H1 (cell line): ENCODE data around the gene PRKCZ. TPM values are rescaled to one million over a fixed set of nuclear protein-coding genes. Genes with fewer than 3 reads are reported as not detected.
A peak's percentile ranks its signal among the peaks of the same experiment; 100 is the strongest.

Experiments
- CEBPB ChIP-seq: IDR thresholded peaks from 2 replicates; pipeline ENCODE4 v1.6.1; 2012; ENCODE audit warnings: low read depth, low read length
- CTBP2 ChIP-seq: IDR thresholded peaks from 2 replicates; pipeline ENCODE4 v1.7.0; 2011; ENCODE audit warnings: borderline replicate concordance, mild to moderate bottlenecking, moderate library complexity, mixed read lengths, low read length; ENCODE audit not compliant: insufficient read depth, insufficient read length
- E2F6 ChIP-seq: IDR thresholded peaks from 2 replicates; pipeline ENCODE4 v1.6.1; 2012; ENCODE audit warnings: inconsistent platforms
- GTF2F1 ChIP-seq: IDR thresholded peaks from 2 replicates; pipeline ENCODE4 v1.6.1; 2012; ENCODE audit warnings: low read depth, low read length, improper control_type of control experiment, borderline replicate concordance
- JUND ChIP-seq: IDR thresholded peaks from 2 replicates; pipeline ENCODE4 v1.6.1; 2011; ENCODE audit warnings: mild to moderate bottlenecking, improper control_type of control experiment, low read length
- KDM5A ChIP-seq: fragments of 200-600 bp; IDR thresholded peaks from 2 replicates; pipeline ENCODE4 v1.7.1; 2012; ENCODE audit warnings: mild to moderate bottlenecking, low read length, inconsistent platforms, mixed read lengths
- PHF8 ChIP-seq: fragments of 200-600 bp; sonication (generic); conservative IDR thresholded peaks from 2 replicates; pipeline ENCODE4 v1.7.1; 2012; ENCODE audit warnings: low read depth, mild to moderate bottlenecking, inconsistent platforms, low read length, moderate library complexity
- POLR2A ChIP-seq, 2 experiments: IDR thresholded peaks; 1 replicate in 1 of 2; 2 replicates in 1 of 2; pipeline ENCODE4 v1.6.1; 2011; ENCODE audit warnings: low read depth in 2 of 2, low read length in 2 of 2, mild to moderate bottlenecking in 2 of 2; ENCODE audit errors: control extremely low read depth in 1 of 2
- POU5F1 ChIP-seq: IDR thresholded peaks from 2 replicates; pipeline ENCODE4 v1.6.1; 2011; ENCODE audit warnings: low read depth, mild to moderate bottlenecking, low read length, moderate library complexity
- RXRA ChIP-seq: IDR thresholded peaks from 2 replicates; pipeline ENCODE4 v1.6.1; 2011; ENCODE audit warnings: low read depth, mild to moderate bottlenecking, low read length, moderate library complexity; ENCODE audit not compliant: insufficient read depth
- SIN3A ChIP-seq, 2 experiments: IDR thresholded peaks in 1 of 2; conservative IDR thresholded peaks in 1 of 2; 2 replicates each; pipeline ENCODE4 v1.6.1; 2011 to 2012; ENCODE audit warnings: low read length in 2 of 2, improper control_type of control experiment in 1 of 2, low read depth in 1 of 2, mild to moderate bottlenecking in 1 of 2
- SP1 ChIP-seq: IDR thresholded peaks from 2 replicates; pipeline ENCODE4 v1.6.1; 2011; ENCODE audit warnings: low read depth, low read length
- TAF7 ChIP-seq: optimal IDR thresholded peaks from 2 replicates; pipeline ENCODE3; 2011; ENCODE audit warnings: low read depth, mild to moderate bottlenecking, inconsistent platforms, low read length, moderate library complexity, borderline replicate concordance
- TCF12 ChIP-seq: IDR thresholded peaks from 2 replicates; pipeline ENCODE4 v1.6.1; 2011; ENCODE audit warnings: low read depth, mild to moderate bottlenecking, low read length
- polyA plus RNA-seq, 7 experiments: library from polyadenylated mRNA; depleted of rRNA in 3 of 7; stranded (reverse) in 5 of 7; unstranded in 2 of 7; fragments of >200 nt in 5 of 7; fragments of 200-250 nt in 2 of 7; gene quantifications; 1 replicate in 5 of 7; 2 replicates in 1 of 7; 4 replicates in 1 of 7; pipeline versions ENCODE4 v1.2.1 to v1.2.3, GENCODE V29; 2011 to 2013; ENCODE audit warnings: missing spikeins in 2 of 7, mixed read lengths in 2 of 7
- total RNA-seq: library from RNA; stranded (reverse); fragmentation: NEBNext Ultra II Directional; extraction: Animal tissue kit (Norgen Biotek cat#: 25700); gene quantifications from 2 replicates; pipeline ENCODE4 v1.2.1, GENCODE V29; 2021
- TF ChIP-seq, protein P1 (sequence below), 3 experiments: IDR thresholded peaks; 1 replicate in 2 of 3; 2 replicates in 1 of 3; pipeline versions ENCODE4 v1.5.1 to v1.6.1; 2011; ENCODE audit warnings: low read length in 3 of 3, mild to moderate bottlenecking in 3 of 3, inconsistent platforms in 2 of 3, low read depth in 1 of 3, moderate library complexity in 1 of 3; ENCODE audit not compliant: insufficient read depth in 1 of 3; ENCODE audit errors: control extremely low read depth in 1 of 3
- TF ChIP-seq, protein P2 (sequence below): IDR thresholded peaks from 2 replicates; pipeline ENCODE4 v1.6.1; 2011; ENCODE audit warnings: low read length, improper control_type of control experiment

The PRKCZ gene
- total and polyA plus RNA-seq, 2 of the 8 experiments (the other 6 are each of a cell fraction or from before 2014, with no cell fraction given) = 37.4 to 45.1 TPM

DNA sequence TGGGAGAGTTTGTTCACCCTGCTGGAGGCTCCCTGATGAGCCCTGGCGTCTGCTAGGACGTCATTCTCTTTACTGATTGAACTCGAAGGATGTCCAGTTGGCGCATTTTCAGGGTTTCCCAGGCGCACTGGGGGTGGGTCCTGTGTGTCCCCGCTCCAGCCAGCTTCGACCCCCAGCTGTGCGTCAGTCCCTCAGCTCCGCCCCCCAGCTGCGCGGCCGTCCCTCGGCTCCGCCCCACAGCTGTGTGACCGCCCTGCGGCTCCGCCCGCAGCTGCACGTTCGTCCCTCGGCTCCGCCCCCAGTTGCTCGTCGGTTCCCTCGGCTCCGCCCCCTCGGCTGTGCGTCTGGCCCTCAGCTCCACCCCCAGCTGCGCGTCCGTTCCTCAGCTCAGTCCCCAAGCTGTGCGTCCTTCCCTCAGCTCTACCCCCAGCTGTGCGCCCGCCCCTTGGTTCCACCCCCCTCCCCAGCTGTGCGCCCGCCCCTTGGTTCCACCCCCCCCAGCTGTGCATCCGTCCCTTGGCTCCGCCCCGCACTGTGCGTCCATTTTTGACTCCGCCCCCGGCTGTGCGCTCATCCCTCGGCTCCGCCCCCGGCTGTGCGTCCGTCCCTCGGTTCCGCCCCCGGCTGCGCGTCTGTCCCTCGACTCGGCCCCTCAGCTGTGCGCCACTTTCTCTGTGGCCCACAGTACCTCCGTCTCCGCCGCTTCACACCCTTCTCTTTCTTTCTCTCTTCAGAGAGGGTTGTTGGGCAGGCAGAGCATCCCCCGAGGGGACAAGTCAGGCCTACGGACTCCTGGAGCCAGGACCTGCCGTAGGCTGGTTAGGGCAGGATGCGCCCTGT, 83.0 kb downstream of the PRKCZ start (continued):
- TF ChIP-seq TCF12 (0 out of 2 replicates have a peak, but pooled peaks have one; percentile 60), GTF2F1 (no peak), POU5F1 (no peak), TAF7 (no peak), CEBPB (no peak), POLR2A (IDR thresholded peaks at IDR 0.05; ENCODE audit: control extremely low read depth in 1 of 2, low read depth in 2 of 2, low read length in 2 of 2) (peak in 1 of 2 experiments; percentile 47; a peak in 1 of 3 replicates), RXRA (no peak), JUND (no peak), SIN3A (conservative IDR thresholded peaks at IDR 0.05 in 1 of 2, IDR thresholded peaks at IDR 0.05 in 1 of 2; ENCODE audit: low read depth in 1 of 2, low read length in 2 of 2) (0 out of 4 replicates have a peak, but pooled peaks of 1 of the 2 experiments have one; percentile 61), PHF8 (no peak), CTBP2 (no peak), SP1 (peak; percentile 80; the same call in 1 of the 2 replicates), KDM5A (no peak), E2F6 (0 out of 2 replicates have a peak, but pooled peaks have one; percentile 18)
- TF ChIP-seq, protein P1, sequence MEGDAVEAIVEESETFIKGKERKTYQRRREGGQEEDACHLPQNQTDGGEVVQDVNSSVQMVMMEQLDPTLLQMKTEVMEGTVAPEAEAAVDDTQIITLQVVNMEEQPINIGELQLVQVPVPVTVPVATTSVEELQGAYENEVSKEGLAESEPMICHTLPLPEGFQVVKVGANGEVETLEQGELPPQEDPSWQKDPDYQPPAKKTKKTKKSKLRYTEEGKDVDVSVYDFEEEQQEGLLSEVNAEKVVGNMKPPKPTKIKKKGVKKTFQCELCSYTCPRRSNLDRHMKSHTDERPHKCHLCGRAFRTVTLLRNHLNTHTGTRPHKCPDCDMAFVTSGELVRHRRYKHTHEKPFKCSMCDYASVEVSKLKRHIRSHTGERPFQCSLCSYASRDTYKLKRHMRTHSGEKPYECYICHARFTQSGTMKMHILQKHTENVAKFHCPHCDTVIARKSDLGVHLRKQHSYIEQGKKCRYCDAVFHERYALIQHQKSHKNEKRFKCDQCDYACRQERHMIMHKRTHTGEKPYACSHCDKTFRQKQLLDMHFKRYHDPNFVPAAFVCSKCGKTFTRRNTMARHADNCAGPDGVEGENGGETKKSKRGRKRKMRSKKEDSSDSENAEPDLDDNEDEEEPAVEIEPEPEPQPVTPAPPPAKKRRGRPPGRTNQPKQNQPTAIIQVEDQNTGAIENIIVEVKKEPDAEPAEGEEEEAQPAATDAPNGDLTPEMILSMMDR (IDR thresholded peaks at IDR 0.05; ENCODE audit: control extremely low read depth in 1 of 3, insufficient read depth in 1 of 3, low read depth in 1 of 3, low read length in 3 of 3) = 0 out of 4 replicates have a peak, but pooled peaks of 1 of the 3 experiments have one; percentile 6
- TF ChIP-seq, protein P2, sequence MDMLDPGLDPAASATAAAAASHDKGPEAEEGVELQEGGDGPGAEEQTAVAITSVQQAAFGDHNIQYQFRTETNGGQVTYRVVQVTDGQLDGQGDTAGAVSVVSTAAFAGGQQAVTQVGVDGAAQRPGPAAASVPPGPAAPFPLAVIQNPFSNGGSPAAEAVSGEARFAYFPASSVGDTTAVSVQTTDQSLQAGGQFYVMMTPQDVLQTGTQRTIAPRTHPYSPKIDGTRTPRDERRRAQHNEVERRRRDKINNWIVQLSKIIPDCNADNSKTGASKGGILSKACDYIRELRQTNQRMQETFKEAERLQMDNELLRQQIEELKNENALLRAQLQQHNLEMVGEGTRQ = no peak
